ENCODE data around the gene LENG1. TPM values are rescaled to one million over a fixed set of nuclear protein-coding genes. Genes with fewer than 3 reads are reported as not detected.

The LENG1 gene
- total and polyA plus RNA-seq, 9 of the 15 experiments (the other 6 are each of a cell fraction or from before 2014, with no cell fraction given) = 0.30 to 10.5 (median 4.7) TPM

DNA sequence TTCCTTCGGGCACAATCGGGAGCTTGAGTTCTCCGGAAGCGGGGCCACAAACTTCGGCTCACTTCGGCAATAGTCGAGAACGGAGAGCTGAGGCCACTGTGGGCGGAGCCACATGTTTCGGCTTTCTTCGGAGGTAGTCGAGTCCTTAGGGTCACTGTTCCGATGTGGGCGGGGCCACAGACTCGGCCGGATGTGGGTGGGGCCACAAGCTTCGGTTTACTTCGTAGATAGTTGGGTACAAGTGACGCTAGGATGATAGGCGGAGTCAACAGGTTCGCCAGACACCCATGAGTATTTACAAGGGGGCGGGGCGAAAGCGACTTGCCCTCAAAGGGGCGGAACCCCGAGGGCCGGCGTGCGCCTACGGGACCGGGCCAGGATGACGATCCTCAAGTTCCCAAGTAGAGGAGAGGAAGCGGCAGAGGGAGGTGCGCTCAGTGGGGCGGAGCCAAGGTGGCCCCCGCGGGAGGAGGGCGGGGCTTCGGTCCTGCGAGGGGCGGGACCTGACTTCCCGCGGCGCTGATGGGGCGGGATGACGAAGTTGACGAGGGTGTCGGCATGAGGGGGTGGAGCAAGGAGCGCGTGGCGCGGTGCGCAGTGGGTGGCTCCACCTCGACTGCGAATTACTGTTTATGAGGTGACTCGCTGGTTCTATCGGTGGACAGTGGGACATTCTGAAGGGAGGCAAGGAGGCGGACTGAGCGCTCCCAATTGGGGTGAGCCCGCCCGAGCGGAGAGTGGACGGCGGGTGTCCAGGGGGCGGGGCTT, 30.4 kb upstream of the LENG1 start (continued):
- TF ChIP-seq HDAC2 (IDR thresholded peaks at IDR 0.05) = 0 out of 2 replicates have a peak, but pooled peaks have one; percentile 48
- TF ChIP-seq ZNF175 (CRISPR knock-in tag; IDR thresholded peaks at IDR 0.05; ENCODE audit: low read depth) = no peak
- TF ChIP-seq, protein P1, sequence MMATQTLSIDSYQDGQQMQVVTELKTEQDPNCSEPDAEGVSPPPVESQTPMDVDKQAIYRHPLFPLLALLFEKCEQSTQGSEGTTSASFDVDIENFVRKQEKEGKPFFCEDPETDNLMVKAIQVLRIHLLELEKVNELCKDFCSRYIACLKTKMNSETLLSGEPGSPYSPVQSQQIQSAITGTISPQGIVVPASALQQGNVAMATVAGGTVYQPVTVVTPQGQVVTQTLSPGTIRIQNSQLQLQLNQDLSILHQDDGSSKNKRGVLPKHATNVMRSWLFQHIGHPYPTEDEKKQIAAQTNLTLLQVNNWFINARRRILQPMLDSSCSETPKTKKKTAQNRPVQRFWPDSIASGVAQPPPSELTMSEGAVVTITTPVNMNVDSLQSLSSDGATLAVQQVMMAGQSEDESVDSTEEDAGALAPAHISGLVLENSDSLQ (IDR thresholded peaks at IDR 0.05) = peak; percentile 87
- no peak for TF ChIP-seq TSHZ1 (CRISPR knock-in tag; IDR thresholded peaks at IDR 0.05)
- 0 out of 2 replicates have a peak, but pooled peaks have one; percentile 47 for TF ChIP-seq BRD4 (IDR thresholded peaks at IDR 0.05)
- no peak for TF ChIP-seq ZNF551 (CRISPR knock-in tag; IDR thresholded peaks at IDR 0.05)
- no peak for TF ChIP-seq SAFB (IDR thresholded peaks at IDR 0.05; ENCODE audit: borderline replicate concordance, low read depth, low read length)
- no peak for TF ChIP-seq CBX5 (IDR thresholded peaks at IDR 0.05; ENCODE audit: borderline replicate concordance, low read depth)
- no peak for TF ChIP-seq PTRF (tag; IDR thresholded peaks at IDR 0.05)
- TF ChIP-seq CHCHD3 (CRISPR knock-in tag; IDR thresholded peaks at IDR 0.05) = no peak
- TF ChIP-seq ZBTB7A (IDR thresholded peaks at IDR 0.05; ENCODE audit: borderline replicate concordance, control insufficient read depth, low read depth, low read length) = no peak; the same call in 1 of the 2 replicates
- TF ChIP-seq FOXJ2 (tag; IDR thresholded peaks at IDR 0.05) = no peak
- TF ChIP-seq ARID3B (CRISPR knock-in tag; IDR thresholded peaks at IDR 0.05; ENCODE audit: borderline replicate concordance) = no peak
- TF ChIP-seq L3MBTL2 (IDR thresholded peaks at IDR 0.05) = peak; percentile 90
- no peak for TF ChIP-seq ETV5 (CRISPR knock-in tag; IDR thresholded peaks at IDR 0.05; ENCODE audit: low read depth)
- no peak for TF ChIP-seq STAT5B (CRISPR knock-in tag; IDR thresholded peaks at IDR 0.05)
- TF ChIP-seq ZNF699 (CRISPR knock-in tag; IDR thresholded peaks at IDR 0.05; ENCODE audit: insufficient replicate concordance) = no peak

Data from K562 (cell line).